GM19023 (cell line): ENCODE results near the gene PRTG.
"Not testable (repeated sequence)": the region's sequence is repeated elsewhere in the genome, so short reads cannot be mapped to it uniquely, and the experiment has no call there.

Source experiments
- ATAC-seq: cut with Tn5 transposase; IDR thresholded peaks from one replicate; pipeline ENCODE4 v1.9.1; 2021; ENCODE audit warnings: mild to moderate bottlenecking, moderate library complexity; ENCODE audit not compliant: unreplicated experiment

Gene PRTG, protein sequence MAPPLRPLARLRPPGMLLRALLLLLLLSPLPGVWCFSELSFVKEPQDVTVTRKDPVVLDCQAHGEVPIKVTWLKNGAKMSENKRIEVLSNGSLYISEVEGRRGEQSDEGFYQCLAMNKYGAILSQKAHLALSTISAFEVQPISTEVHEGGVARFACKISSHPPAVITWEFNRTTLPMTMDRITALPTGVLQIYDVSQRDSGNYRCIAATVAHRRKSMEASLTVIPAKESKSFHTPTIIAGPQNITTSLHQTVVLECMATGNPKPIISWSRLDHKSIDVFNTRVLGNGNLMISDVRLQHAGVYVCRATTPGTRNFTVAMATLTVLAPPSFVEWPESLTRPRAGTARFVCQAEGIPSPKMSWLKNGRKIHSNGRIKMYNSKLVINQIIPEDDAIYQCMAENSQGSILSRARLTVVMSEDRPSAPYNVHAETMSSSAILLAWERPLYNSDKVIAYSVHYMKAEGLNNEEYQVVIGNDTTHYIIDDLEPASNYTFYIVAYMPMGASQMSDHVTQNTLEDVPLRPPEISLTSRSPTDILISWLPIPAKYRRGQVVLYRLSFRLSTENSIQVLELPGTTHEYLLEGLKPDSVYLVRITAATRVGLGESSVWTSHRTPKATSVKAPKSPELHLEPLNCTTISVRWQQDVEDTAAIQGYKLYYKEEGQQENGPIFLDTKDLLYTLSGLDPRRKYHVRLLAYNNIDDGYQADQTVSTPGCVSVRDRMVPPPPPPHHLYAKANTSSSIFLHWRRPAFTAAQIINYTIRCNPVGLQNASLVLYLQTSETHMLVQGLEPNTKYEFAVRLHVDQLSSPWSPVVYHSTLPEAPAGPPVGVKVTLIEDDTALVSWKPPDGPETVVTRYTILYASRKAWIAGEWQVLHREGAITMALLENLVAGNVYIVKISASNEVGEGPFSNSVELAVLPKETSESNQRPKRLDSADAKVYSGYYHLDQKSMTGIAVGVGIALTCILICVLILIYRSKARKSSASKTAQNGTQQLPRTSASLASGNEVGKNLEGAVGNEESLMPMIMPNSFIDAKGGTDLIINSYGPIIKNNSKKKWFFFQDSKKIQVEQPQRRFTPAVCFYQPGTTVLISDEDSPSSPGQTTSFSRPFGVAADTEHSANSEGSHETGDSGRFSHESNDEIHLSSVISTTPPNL

DNA sequence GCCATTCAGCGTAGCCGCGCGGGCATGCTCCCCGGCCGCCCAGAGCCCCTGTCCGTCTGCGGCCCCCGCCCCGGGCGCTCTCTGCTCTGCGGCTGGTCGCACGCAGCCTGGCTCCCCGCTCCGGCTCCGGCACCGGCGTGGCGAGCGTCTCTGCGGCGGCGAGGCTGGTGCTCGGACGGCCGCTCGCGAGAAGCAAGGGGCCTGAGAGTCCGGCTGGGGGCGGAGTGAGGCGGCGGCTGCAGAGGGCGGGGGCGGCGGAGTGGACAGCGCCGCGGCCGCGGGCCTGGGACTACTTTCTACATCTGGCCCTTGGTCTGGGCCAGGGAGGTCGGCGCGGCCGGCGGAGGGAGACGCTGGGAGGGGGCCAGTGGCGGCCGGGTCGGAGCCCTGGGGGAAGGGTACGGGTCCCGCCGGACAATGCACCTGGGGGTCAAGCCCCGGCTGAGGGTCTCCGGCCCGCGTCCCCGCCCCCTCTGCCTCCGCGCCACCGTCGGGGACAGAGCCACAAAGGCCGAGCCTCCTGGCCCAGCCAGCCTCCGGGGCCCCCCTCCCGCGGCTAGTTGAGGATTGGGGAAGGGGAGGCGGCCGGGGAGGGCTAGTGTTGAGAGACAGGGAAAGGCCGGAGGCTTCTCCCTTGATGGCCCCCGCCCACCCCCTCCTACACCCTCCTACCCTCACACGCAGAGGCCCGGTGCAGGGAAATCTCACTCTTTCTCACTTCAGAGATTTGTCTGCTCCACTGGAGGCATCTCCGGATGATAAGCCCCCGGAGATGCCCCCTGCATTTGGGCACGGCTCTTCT lies at the start of gene PRTG:
PRTG (minus strand) TSS at position 226 of the 802 bp plus-strand sequence; CDS start at position 5, 221 bp downstream.
- no peak for ATAC-seq

DNA sequence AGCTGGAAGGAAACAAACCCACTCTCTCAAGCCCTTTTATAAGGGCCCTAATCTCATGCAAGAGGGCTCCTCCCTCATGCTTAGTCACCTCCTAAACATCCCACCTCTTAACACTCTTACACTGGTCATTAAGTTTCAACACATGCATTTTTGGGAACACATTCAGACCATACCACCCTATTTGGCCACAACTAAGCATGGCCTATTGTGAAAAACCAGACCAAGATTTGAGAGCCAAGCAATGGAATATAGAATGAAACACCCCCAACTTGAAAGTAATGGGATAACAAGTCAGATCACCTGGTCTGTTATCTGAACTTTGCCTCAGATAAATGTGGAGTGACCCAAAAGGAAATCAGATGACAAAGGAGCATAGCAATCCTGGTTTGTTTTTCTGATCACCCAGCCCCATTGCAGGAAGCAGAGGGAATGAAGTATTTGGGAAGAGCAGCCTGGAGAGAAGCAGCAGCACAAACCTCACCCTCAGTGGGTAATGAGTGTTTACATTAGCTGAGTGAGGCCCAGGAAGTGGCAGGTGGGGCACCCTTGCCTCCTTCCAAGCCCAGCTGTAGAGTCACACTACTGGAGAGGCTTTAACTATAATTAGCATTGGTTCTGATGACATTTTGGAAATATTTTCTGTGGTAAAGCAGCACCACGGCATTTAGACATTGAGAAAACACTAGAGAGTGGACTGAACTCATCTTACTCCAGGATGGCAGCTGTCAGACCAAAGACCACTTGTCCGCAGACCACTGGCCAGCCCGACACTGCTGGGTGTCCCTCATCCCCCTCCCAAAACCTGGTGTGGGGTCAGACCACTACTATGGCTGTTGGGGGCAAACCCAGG lies 48.8 kb upstream of the PRTG start:
- ATAC-seq = no peak

DNA sequence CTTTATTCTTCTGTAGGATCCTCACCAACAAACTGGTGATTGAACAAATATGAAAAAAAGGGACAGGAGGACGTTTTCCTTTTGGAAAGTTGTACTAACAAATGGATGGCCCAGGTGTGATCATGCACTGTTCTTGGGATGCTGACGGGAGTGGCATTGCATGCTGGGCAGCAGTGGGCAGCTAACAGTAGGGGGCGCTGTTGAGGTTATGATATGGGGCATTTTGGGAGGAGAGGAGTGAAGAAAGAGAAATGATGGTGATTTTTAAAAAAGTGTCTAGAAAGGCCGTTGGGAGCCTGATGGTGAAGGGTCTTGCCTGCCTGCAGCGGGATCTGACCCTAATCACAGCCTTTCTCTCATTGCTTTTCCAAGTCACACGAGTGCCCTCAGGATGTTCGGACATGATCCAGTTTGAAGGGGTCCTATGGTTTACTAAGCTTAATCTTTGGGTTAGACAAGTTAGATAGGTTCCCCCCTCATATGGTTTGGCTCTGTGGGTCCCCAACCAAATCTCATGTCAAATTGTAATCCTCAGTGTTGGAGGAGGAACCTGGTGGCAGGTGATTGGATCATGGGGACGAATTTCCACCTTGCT lies 46.2 kb upstream of the PRTG start:
- ATAC-seq = no peak

DNA sequence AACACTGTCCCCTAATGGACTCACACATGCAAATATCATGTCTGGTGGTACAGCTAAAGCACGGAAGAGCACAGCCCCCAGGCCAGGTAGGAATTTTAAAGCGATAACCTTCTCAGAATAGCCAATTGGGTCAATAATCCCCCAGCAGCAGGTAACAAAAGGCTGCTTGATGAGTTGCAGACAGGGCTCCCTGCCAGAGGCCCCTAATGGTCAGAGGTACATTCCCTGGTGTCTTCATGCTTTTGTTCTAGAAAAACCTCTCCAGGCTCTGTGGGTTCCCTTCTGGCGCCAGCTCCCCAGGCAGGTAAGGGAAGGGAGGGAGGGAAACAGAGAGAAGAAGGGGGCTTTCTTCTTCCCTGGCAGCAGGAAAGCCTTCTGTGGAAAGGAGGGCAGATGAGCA lies 43.4 kb upstream of the PRTG start:
- no peak for ATAC-seq

DNA sequence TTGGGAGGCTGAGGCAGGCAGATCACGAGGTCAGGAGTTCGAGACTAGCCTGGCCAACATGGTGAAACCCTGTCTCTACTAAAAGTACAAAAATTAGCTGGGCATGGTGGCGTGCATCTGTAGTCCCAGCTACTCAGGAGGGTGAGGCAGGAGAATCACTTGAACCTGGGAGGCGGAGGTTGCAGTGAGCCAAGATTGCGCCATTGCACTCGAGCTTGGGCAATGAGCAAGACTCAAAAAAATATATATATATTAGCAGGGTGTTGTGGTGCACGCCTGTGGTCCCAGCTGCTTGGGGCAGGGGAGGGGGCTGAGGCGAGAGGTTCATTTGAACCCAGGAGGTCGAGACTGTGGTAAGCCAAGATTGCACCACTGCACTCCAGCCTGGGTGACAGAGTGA lies 42.6 kb upstream of the PRTG start:
- not testable (repeated sequence) for ATAC-seq

DNA sequence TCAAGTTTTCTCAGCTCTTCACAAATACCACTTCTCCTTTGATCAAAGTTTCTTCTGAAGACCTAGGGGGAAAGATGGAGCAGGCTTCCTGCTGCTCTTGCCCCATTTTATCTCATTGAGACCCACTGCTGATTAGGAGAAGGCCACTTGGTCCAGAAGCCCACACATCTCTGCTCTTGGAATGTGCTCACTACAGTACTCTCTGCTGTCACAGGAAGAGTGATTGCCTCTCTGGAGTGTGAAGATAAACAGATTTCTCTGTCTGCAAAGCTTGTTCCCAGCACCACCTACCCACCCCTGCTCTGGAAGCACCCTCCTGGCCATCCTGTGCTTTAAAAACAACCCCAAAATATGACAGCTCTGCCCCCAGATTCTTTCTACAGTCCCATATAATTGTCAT lies 41.3 kb upstream of the PRTG start:
- ATAC-seq = no peak

DNA sequence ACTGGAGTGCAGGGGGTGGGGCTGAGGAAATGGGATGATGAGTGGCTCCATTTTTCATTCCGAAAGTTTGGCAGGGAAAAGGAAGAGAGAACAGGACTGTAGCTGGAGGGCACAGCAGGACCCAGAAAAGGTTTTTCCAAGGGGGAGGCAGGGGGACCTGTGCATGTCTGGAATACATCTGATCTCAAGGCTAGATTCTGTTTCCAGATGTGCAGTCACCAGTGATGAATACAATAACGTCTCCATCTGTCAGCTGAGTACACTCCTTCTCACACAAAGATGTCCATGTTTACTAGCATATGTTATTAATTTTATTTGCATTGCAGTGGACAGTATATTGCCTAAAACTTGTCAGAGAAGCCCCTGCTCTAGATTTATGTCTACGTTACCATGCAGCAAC lies 39.9 kb upstream of the PRTG start:
- ATAC-seq = no peak

DNA sequence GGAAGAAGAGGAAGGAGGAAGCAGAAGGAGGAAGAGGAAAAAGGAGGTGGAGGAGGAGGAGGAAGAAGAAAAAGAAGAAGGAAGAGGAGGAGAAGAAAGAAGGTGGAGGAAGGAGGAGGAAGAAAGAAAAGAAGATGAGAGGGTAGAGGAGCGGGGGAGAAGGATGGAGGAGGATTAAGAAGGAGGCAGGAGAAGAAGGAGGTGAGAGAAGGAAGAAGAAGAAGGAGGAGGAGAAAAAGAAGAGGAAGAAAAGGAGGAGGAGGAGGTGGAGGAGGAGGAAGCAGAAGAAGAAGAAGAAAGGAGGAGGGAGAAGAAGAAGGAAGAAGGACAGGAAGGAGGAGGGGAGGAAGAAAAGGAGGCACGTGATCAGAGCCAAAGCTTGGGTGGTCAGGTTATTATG lies 37.3 kb upstream of the PRTG start:
- no peak for ATAC-seq

DNA sequence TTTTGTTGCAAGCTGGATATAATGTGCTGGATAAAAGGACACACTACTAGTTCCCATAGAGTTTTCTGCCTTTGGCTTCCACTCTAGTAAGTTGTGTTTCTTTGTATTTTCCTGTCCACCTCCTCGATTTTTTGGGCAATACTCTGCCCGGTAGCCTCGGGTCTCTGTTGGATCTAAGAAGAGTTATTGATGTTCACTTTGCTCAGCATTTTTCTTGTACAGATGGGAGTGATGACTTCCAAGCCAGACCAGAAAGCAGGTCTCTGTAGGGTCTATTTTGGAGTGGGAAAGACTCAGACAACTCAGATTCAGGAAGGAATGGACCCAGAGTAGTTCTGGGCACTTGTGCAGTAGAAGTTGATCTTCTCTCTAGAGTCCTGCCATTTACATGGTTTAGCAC lies 36.0 kb upstream of the PRTG start:
- ATAC-seq = no peak

DNA sequence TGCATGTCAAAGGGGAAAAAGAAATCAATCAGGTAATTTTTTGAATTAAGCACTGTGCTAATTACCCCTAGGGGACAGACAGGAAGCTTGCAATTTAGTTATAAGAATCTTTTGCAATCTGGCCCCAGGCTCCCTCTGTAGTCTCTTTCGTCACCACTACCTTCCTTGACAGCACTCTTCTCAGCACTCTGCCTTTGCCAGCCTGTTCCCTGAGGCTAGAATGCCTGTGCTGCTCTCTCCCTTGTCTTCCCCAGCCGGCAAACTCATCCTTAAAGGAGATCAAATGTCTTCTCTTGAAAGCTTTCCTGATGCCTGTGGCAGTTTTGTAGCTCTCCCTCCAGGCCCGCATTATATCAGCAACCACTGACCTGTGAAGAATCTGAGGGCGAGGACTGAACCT lies 32.4 kb upstream of the PRTG start:
- ATAC-seq = no peak

DNA sequence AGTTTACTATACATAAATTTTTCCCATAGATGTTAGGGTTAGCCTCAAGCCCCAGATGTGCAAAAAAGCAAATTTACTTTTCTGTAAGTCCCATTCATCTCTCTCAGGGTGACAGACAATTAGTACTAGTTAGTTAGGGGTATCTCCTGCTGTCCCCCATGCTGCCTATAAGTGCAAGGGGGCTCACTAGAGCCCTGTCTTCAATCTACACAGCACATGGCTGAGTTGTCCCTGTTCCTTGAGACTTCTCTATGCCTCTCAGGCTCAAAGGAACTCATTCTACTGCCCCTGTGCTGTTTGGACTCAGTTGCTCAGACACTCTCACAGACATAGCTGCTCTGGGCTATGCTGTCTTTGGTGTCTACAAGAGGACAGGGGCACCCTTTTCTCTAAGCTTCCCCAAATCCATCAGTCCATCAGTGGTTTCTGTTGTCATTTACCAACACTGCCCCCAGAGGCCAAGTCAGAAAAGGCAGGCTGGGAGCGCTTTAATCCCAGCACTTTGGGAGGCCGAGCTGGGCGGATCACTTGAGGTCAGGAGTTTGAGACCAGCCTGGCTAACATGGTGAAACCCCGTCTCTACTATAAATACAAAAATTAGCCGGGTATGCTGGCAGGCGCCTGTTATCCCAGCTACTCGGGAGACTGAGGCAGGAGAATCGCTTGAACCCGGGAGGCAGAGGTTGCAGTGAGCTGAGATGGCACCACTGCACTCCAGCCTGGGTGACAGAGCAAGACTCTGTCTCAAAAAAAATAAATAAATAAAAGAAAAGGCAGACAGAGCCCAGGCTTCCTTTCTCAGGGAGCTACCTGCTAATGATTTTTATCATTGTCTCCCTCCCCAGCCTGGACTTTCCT lies 31.4 kb upstream of the PRTG start:
- ATAC-seq = no peak

DNA sequence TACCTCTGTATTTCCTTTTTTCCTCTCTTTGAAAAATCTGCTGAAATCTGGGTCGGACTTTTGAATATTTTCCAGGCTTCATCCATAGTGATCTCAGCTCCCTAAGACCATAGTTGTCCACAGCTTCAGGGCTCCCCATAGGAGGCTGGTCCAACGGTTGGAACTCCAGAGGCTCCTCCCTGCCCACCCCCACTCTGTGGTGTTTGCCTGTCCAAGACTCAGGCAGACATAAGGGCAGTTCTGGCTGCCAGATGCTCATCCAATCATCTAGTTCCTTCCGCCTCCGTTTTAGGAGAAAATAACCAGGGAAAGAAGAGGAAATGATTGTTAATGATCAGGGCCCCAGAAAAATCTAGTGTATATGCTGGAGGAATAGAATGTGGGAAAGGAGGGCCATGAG lies 27.9 kb upstream of the PRTG start:
- no peak for ATAC-seq

DNA sequence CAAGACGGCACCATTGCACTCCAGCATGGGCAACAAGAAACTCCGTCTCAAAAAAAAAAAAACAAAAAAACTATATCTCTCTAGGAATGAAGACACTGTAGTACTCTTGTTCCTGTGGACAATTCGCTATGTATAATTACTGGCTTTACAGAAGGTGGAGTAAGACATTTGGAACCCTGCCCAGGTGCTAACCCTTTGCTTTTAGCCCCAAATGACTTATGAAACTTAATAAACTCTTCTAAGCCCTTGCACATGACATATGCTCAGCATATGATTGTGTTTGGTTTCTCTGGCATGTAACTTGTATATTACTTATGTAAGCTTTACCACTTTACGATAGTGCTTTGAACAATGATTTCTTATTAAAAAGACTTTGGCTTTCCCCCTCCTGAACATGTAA lies 27.3 kb upstream of the PRTG start:
- no peak for ATAC-seq

DNA sequence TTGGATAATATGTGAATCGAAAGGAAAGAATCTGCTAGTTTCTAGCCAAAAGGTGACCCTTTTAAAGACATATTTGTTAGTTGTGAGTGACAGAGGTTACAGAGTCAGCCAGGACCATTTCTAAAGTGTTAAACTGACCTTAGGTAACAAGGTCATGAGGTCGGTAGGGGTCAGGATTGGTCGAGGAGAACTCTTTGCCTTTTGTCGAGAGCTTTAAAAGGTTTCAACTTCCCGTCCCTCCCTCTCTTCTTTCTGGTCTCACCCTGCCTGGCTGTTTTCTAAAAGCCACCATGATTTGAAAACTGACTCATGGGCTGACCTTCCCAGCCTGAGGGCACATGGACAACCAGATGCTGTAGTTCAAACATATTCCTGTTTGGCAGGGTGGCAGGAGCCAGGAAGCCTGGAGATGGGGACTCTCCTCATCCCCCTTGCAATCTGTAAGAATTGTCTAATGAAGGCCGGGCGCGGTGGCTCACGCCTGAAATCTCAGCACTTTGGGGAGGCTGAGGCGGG lies 25.8 kb upstream of the PRTG start:
- ATAC-seq = no peak

DNA sequence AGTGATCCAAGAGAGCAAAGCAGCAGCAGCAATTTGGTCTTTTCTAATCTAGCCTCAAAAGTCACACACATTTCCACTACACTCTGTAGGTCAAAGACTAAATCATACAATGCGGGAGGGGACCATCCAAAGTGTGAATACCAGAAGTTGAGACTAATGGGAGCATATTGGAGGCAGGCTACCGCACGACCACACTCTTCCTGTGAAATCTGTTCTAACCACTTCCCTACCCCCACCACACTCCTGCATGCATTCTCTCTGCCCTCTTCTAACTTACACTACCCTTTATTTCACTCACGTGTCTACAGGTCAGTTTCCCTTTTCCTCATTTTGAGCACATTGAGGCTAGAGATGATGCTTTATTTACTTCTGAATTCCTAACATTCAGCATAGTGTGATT lies 23.7 kb upstream of the PRTG start:
- no peak for ATAC-seq

DNA sequence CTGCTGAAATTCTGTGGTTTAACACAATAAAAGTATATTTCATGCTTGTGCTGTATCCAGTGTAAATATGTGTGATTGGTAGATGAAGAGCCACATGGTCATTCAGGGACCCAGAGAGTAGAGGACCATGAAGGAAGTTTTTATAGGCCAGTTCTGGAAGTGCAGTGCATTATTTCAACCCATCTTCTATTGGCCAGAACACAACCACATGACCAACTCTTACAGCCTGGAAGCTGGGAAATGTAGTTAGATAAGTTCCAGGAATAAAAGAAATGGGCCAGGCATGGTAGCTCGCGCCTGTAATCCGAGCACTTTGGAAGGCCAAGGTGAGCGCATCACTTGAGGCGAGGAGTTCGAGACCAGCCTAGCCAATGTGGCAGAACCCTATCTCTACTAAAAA lies 21.4 kb upstream of the PRTG start:
- ATAC-seq = no peak

DNA sequence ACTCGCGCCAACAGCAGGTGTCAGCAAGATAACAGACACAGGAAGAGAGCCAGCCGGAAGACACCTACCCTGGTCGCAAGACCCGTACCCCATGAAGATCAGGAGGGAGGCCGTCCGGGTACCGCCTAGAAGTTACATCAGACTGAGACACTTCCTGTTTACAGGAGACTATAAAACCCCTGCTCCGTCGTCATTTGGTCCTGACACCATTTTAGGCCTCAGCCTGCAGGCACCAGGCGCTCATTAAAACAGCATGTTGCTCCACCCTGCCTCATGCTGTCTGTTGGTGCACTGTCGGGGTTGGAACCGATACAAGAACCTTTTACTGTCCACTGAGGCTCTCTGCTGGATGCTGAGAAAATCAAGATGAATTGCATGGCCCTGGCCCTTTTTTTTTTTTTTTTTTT lies 15.6 kb upstream of the PRTG start:
- ATAC-seq = no peak

DNA sequence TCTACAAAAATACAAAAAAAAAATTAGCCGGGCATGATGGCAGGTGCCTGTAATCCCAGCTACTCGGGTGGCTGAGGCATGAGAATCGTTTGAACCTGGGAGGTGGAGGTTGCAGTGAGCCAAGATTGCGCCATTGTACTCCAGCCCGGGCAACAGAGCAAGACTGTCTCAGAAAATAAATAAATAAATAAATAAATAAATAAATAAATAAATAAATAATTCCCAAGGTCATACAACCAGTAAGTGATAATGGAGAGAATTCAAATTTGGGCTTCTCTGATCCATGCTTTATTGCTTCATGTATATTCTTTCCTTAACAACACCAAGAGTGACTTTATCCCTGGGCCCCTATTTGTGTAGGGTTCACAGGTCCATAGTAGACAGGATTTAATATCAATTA lies 10.5 kb upstream of the PRTG start:
- not testable (repeated sequence) for ATAC-seq
